GM06990 (cell line): ENCODE measurements around the gene TRPM2.

Experiments used
- DNase-seq: peaks from one replicate; pipeline ENCODE4 v3.0.0-alpha.2; 2011; ENCODE audit not compliant: insufficient read length; ENCODE audit errors: extremely low read depth
- H3K27me3 ChIP-seq: replicated peaks from 2 replicates; pipeline ENCODE4 v1.6.0; 2011; ENCODE audit warnings: low read length; ENCODE audit not compliant: control insufficient read depth, insufficient read depth
- H3K36me3 ChIP-seq: 2 replicates; pipeline ENCODE4 v1.5.1; 2011; ENCODE audit warnings: low read length; ENCODE audit not compliant: control insufficient read depth, insufficient read depth
- H3K4me3 ChIP-seq: replicated peaks from 2 replicates; pipeline ENCODE4 v1.5.1; 2011; ENCODE audit warnings: low read depth, mild to moderate bottlenecking, control low read depth, low read length
- TF ChIP-seq, protein P1 (sequence below): IDR thresholded peaks from 2 replicates; pipeline ENCODE4 v1.5.1; 2011; ENCODE audit warnings: low read length, control low read depth, mild to moderate bottlenecking, inconsistent platforms; ENCODE audit not compliant: insufficient read depth, poor library complexity, severe bottlenecking

The TRPM2 gene

DNA sequence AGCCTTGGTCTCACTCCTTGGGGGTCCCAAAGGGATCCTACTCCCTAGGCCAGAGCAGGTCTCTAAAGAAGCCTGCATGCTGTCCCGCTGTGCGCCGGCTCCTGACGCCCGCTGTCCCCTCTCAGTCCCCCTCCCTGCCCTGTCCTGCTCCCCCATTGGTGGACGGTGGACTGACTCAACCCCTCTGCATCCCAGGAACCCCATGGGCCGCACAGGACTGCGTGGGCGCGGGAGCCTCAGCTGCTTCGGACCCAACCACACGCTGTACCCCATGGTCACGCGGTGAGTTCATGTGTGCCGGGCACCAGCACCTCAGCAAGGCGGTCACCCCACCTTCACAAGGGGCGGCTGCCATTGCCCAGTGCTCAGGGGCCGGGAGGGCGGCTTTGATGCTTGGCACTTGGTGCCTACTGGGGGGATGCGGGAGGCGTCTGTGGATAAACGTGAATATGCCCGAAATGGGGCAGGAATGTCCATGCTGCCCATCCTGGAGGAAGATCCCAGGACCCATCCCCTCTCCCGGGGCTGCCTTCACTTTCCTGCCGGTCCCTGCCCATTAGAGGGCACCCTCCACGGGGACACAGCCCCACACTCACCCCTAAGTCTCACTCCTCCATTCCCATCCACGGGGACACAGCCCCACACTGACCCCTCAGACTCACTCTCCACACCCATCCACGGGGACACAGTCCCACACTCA, 81.7 kb downstream of the TRPM2 start:
- TF ChIP-seq, protein P1, sequence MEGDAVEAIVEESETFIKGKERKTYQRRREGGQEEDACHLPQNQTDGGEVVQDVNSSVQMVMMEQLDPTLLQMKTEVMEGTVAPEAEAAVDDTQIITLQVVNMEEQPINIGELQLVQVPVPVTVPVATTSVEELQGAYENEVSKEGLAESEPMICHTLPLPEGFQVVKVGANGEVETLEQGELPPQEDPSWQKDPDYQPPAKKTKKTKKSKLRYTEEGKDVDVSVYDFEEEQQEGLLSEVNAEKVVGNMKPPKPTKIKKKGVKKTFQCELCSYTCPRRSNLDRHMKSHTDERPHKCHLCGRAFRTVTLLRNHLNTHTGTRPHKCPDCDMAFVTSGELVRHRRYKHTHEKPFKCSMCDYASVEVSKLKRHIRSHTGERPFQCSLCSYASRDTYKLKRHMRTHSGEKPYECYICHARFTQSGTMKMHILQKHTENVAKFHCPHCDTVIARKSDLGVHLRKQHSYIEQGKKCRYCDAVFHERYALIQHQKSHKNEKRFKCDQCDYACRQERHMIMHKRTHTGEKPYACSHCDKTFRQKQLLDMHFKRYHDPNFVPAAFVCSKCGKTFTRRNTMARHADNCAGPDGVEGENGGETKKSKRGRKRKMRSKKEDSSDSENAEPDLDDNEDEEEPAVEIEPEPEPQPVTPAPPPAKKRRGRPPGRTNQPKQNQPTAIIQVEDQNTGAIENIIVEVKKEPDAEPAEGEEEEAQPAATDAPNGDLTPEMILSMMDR: no peak
- H3K36me3 ChIP-seq: no peaks in the 10 kb centered on the region; the same call in 1 of the 2 replicates
- H3K4me3 ChIP-seq: no peak overlapping the region
- no peaks in the 10 kb centered on the region for H3K27me3 ChIP-seq
- no peak for DNase-seq

DNA sequence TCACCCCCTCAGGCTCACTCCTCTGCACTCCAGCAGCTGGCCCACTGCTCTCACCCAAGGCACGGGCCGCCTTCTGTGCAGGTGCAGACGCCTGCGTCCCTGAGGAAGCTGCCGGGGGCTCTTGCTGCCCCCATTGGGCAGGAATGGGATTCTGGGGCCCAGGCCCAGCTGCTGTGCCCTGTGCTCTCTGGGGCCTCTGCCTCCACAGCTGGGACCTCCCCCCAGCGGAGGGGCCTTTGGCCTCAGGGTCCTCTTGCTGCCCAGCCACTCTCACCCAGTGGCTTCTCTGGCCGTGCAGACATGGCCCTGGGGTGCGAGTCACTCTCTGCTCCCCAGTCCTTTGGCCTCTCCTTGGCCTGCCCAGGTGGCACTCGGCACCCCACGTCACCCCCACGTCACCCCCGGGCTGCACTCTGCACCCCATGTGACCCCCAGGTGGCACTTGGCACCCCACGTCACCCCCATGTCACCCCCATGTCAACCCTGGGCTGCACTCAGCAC, 82.7 kb downstream of the TRPM2 start:
- DNase-seq: no peak
- H3K27me3 ChIP-seq: no peaks in the 10 kb centered on the region
- TF ChIP-seq, protein P1: no peak

DNA sequence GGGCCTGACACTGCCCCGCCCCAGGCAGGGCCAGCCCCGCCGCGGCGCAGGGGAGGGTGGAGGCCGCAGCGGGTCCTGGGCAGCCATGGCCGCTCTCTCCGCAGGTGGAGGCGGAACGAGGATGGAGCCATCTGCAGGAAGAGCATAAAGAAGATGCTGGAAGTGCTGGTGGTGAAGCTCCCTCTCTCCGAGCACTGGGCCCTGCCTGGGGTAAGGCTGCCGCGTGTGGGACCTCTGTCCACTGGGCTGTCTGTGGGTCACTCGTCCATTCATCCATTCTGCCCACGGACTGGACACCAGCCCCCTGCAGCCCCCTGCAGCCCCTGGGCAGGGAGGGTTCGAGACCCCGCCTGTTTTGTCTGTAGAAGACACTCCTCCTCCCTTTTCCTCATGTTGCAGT, 83.5 kb downstream of the TRPM2 start:
- TF ChIP-seq, protein P1: no peak
- Histone ChIP-seq H3K4me3 (no peak overlapping the region), H3K27me3 (no peaks in the 10 kb centered on the region), H3K36me3 (no peaks in the 10 kb centered on the region; the same call in 1 of the 2 replicates)
- no peak for DNase-seq

More for the DNA sequence above, 82.7 kb downstream of the TRPM2 start:
- Histone ChIP-seq H3K36me3 (no peaks in the 10 kb centered on the region; the same call in 1 of the 2 replicates), H3K4me3 (no peak overlapping the region)

DNA sequence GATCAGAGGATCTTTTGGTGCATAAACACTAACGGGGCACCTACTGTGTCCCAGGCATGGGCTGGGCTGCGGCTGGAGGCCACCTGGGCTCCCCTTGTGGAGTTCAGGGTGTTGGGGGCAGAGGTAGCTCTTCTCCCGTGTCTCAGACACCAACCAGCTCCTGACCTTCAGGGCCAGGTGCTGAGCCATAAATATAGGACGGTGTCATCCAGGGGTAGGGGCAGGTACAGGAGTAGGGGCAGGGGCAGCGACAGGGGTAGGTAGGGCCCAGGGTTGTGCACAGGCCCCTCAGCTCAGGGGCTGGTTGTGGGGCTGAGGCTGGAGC, 83.9 kb downstream of the TRPM2 start:
- Histone ChIP-seq H3K4me3 (no peak overlapping the region), H3K36me3 (no peaks in the 10 kb centered on the region; the same call in 1 of the 2 replicates), H3K27me3 (no peaks in the 10 kb centered on the region)
- TF ChIP-seq, protein P1: no peak
- DNase-seq: no peak

DNA sequence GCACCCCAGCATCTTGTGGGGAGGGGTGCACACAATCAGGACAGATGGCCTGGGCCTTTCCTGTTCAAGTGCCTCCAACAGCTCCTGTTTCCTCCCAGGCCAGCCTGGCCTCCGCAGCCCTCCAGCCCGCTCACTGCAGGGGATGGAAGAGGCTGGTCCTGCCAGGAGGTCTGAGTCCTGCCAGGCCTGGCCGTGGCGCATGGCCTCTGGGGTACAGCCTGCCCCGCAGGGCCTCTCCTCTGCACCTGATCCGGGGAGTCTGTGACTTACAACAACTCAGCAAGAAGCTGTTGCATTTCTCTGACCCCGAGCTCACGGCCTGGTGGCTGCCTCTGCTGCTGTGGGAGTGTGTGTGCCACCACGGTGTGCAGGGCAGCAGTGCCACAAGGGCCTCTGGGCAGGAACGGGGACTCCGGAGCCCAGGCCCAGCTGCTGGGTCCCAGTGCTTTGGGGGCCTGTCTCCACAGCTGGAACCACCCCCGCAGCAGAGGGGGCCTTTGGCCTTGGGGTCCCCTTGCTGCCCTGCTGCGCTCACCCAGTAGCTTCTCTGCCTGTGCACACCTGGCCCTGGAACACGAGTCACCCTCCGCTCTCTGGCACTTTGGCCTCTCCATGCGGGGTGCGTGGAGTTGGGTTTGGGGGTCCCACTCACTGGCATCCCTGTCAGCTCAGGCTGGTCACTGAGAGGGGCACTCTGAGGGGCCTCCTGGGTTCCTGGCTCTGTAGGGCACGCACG, 84.4 kb downstream of the TRPM2 start:
- TF ChIP-seq, protein P1: no peak
- Histone ChIP-seq H3K36me3 (no peaks in the 10 kb centered on the region; the same call in 1 of the 2 replicates), H3K4me3 (no peak overlapping the region), H3K27me3 (no peaks in the 10 kb centered on the region)
- no peak for DNase-seq
